Uterus (tissue), 4 donors: ENCODE data around the gene TLR1. TPM values are rescaled to one million over a fixed set of nuclear protein-coding genes. Genes with fewer than 3 reads are reported as not detected.

ENCODE experiments used
- DNase-seq, 2 donors: peaks; one replicate each; pipeline ENCODE4 v3.0.0-alpha.2; 2019 to 2020
- H3K27ac ChIP-seq, 2 donors: fragments of 200-600 bp; sonication (generic); 1 replicate in 1 of 2; 2 replicates in 1 of 2; pipeline ENCODE4 v1.5.1; 2016 to 2018
- H3K27me3 ChIP-seq, 2 donors: fragments of 200-600 bp; sonication (generic); one replicate each; pipeline ENCODE4 v1.5.1; 2018 to 2019; ENCODE audit warnings: control low read depth in 1 of 2
- H3K36me3 ChIP-seq, 2 donors: fragments of 200-600 bp; sonication (generic); one replicate each; pipeline ENCODE4 v1.5.1; 2019; ENCODE audit warnings: control low read depth in 1 of 2
- H3K4me1 ChIP-seq, 2 donors: fragments of 200-600 bp; sonication (generic); one replicate each; pipeline ENCODE4 v1.5.1; 2018 to 2019; ENCODE audit warnings: control low read depth in 1 of 2
- H3K4me3 ChIP-seq, 2 donors: fragments of 200-600 bp; sonication (generic); 1 replicate in 1 of 2; 2 replicates in 1 of 2; pipeline ENCODE4 v1.5.1; 2018 to 2019; ENCODE audit warnings: mild to moderate bottlenecking in 1 of 2
- H3K9me3 ChIP-seq, 2 donors: fragments of 200-600 bp; sonication (generic); one replicate each; pipeline ENCODE4 v1.5.1; 2019; ENCODE audit warnings: control low read depth in 1 of 2
- CTCF ChIP-seq, 4 experiments: fragments of 200-600 bp in 2 of 4; fragments of 450-650 bp in 2 of 4; sonication (generic) in 2 of 4; IDR thresholded peaks; one replicate each; pipeline ENCODE4 v1.5.1; 2016 to 2019; ENCODE audit warnings: antibody characterized with exemption in 4 of 4, mild to moderate bottlenecking in 2 of 4, moderate library complexity in 1 of 4
- POLR2A ChIP-seq, 2 donors: fragments of 450-650 bp; IDR thresholded peaks; one replicate each; pipeline ENCODE4 v1.6.1; 2016; ENCODE audit warnings: antibody characterized with exemption in 2 of 2, mild to moderate bottlenecking in 1 of 2, moderate library complexity in 1 of 2
- intact Hi-C: fragments of 100-400 bp; cut with DNase I; formaldehyde crosslinking; loops from one replicate; pipeline ENCODE4 v1.15.1; 2023; ENCODE audit warnings: low total_unique reads
- total RNA-seq, 4 donors: library from RNA; depleted of rRNA in 3 of 4; stranded (reverse); fragments of >200 nt in 3 of 4; gene quantifications; one replicate each; pipeline versions ENCODE4 v1.1.0 to v1.2.4, GENCODE V29; 2014 to 2023
- donor health status: DM: yes; HTN: yes; CAD: no.

The TLR1 gene
- total RNA-seq, 4 donors from 2014 or later = 6.1 to 32.3 (median 20.4) TPM

DNA sequence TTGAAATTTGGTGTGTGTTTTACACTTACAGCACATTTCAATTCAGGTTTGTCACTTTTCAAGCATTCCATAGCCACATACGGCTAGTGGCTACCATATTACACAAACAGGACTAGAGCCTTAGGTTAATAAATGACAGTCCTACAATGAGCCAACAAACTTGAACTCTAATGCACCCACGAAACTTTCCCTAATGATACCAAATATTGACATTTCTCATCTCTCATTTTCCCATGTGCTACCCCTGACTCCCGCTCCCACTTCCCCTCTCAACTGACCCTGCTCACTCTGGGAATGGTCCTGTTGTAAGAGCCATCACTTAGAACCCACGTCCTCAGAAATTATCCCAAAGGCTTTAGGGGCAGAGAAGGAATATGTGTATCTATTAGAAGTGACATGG, 16.9 kb downstream of the TLR1 start:
- Histone ChIP-seq H3K27me3 (no peaks in the 10 kb centered on the region), H3K36me3 (no peaks in the 10 kb centered on the region), H3K4me3 (no peak overlapping the region), H3K9me3 (no peaks in the 10 kb centered on the region), H3K4me1 (no peaks in the 10 kb centered on the region), H3K27ac (no peak overlapping the region)
- no peak for TF ChIP-seq POLR2A (IDR thresholded peaks at IDR 0.05)
- no peak for TF ChIP-seq CTCF (IDR thresholded peaks at IDR 0.05)
- no peak for DNase-seq
- intact Hi-C loops = no loop called here

DNA sequence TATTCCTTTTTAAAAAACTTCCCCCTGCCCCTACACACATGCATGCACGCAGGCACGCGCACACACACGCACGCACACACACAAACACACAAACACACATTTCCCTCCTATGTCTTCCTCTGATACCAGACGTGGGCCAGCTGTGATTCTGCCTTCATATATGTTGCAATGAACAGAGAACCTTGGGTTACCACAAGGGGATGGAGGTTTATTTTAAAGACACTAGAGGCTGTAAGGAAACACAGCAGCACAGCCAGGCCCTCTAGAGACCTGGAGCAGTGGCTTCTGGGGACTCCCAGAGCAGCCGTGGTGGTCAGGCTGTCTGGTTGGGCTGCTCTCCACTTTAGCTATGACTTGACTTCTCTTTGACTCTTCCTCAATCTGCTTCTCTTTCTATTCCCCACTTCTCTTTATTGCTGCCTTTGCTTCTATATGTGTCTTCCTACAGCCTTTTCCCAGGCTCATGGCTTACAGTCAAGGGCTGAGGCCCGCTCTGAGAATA, 18.6 kb downstream of the TLR1 start:
- Histone ChIP-seq H3K27me3 (no peaks in the 10 kb centered on the region), H3K27ac (no peak overlapping the region), H3K9me3 (no peaks in the 10 kb centered on the region), H3K4me3 (no peak overlapping the region), H3K4me1 (no peaks in the 10 kb centered on the region), H3K36me3 (no peaks in the 10 kb centered on the region)
- intact Hi-C loops = no loop called here
- no peak for DNase-seq
- TF ChIP-seq CTCF (IDR thresholded peaks at IDR 0.05) (no peak), POLR2A (IDR thresholded peaks at IDR 0.05) (no peak)

- H3K36me3 ChIP-seq = no peaks in the 10 kb centered on the region
- H3K9me3 ChIP-seq = no peaks in the 10 kb centered on the region
- DNase-seq = no peak
- no peaks in the 10 kb centered on the region for H3K4me1 ChIP-seq
- intact Hi-C loops = no loop called here
- TF ChIP-seq POLR2A (IDR thresholded peaks at IDR 0.05) (no peak), CTCF (IDR thresholded peaks at IDR 0.05) (no peak)
- H3K27me3 ChIP-seq = no peaks in the 10 kb centered on the region
- no peak overlapping the region for H3K27ac ChIP-seq
- no peak overlapping the region for H3K4me3 ChIP-seq
Measured at GRCh38 chr4:38785041-38785790, 19.4 kb downstream of the TLR1 start.

DNA sequence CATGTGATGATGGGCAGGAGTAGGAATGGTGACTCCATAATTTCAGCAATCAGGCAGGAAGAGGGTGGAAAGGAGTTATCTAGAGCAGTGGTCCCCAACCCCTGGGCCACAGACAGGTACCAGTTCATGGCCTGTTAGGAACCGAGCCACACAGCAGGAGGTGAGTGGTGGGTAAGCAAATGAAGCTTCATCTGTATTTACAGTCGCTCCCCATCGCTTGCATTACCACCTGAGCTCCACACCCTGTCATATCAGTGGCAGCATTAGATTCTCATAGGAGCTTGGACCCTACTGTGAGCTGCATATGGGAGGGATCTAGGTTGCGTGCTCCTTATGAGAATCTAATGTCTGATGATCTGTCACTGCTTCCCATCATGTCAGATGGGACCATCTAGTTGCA, 20.4 kb downstream of the TLR1 start:
- TF ChIP-seq CTCF (IDR thresholded peaks at IDR 0.05) (no peak), POLR2A (IDR thresholded peaks at IDR 0.05) (no peak)
- H3K27ac ChIP-seq = no peak overlapping the region
- H3K9me3 ChIP-seq = no peaks in the 10 kb centered on the region
- H3K4me3 ChIP-seq = no peak overlapping the region
- no peaks in the 10 kb centered on the region for H3K27me3 ChIP-seq
- no peak for DNase-seq
- intact Hi-C loops = no loop called here
- no peaks in the 10 kb centered on the region for H3K4me1 ChIP-seq
- no peaks in the 10 kb centered on the region for H3K36me3 ChIP-seq

DNA sequence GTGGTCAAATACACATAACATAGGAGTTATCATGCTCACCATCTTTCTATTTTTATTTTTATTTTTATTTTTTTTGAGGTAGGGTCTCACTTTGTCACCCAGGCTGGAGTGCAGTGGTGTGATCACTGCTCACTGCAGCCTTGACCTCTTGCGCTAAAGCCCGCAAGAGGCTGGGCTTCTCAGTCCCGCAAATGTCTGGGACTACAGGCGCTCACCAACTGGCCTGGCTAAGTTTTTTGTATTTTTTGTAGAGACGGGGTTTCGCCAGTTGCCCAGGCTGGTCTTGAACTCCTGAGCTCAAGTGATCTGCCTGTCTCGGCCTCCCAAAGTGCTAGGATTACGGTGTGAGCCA, 21.5 kb downstream of the TLR1 start:
- no peak overlapping the region for H3K27ac ChIP-seq
- H3K9me3 ChIP-seq = no peaks in the 10 kb centered on the region
- no peaks in the 10 kb centered on the region for H3K4me1 ChIP-seq
- no peaks in the 10 kb centered on the region for H3K36me3 ChIP-seq
- no peak for DNase-seq
- no peak overlapping the region for H3K4me3 ChIP-seq
- no peak for TF ChIP-seq CTCF (IDR thresholded peaks at IDR 0.05)
- TF ChIP-seq POLR2A (IDR thresholded peaks at IDR 0.05) = no peak
- intact Hi-C loops = no loop called here
- H3K27me3 ChIP-seq = no peaks in the 10 kb centered on the region
